Measurements from ENCODE around the gene ROR2.
A peak's percentile ranks its signal among the peaks of the same experiment; 100 is the strongest.

GRCh38 chr9:91954841-91955471 is 4.9 kb upstream of the ROR2 start:
- no peak for TF ChIP-seq POLR2A (IDR thresholded peaks at IDR 0.05)
- peak in 4 of 6 experiments; percentile 25 to 53 (median 47) for TF ChIP-seq CTCF (IDR thresholded peaks at IDR 0.05)

Measured in Peyer's patch (tissue), 4 donors.